Measurements from ENCODE around the gene RRP36.

The RRP36 gene

DNA sequence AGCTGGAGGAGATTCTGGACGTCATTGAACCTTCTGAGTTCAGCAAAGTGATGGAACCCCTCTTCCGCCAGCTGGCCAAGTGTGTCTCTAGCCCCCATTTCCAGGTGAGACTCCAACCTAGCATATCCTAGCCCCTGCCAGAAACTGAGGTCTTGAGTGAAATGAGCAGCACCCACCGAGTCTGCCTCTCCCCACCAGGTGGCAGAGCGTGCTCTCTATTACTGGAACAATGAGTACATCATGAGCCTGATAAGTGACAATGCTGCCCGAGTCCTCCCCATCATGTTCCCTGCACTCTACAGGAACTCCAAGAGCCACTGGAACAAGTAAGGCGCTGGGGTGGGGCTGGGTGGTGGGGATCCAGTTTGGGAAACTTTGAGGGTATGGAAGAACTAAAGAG lies 12.3 kb upstream of the RRP36 start:
- TF ChIP-seq, protein P1, sequence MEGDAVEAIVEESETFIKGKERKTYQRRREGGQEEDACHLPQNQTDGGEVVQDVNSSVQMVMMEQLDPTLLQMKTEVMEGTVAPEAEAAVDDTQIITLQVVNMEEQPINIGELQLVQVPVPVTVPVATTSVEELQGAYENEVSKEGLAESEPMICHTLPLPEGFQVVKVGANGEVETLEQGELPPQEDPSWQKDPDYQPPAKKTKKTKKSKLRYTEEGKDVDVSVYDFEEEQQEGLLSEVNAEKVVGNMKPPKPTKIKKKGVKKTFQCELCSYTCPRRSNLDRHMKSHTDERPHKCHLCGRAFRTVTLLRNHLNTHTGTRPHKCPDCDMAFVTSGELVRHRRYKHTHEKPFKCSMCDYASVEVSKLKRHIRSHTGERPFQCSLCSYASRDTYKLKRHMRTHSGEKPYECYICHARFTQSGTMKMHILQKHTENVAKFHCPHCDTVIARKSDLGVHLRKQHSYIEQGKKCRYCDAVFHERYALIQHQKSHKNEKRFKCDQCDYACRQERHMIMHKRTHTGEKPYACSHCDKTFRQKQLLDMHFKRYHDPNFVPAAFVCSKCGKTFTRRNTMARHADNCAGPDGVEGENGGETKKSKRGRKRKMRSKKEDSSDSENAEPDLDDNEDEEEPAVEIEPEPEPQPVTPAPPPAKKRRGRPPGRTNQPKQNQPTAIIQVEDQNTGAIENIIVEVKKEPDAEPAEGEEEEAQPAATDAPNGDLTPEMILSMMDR (IDR thresholded peaks at IDR 0.05; ENCODE audit: low read depth, low read length) = peak; percentile 40
- H3K4me3 ChIP-seq (ENCODE audit: low read depth, low read length) = no peak overlapping the region

DNA sequence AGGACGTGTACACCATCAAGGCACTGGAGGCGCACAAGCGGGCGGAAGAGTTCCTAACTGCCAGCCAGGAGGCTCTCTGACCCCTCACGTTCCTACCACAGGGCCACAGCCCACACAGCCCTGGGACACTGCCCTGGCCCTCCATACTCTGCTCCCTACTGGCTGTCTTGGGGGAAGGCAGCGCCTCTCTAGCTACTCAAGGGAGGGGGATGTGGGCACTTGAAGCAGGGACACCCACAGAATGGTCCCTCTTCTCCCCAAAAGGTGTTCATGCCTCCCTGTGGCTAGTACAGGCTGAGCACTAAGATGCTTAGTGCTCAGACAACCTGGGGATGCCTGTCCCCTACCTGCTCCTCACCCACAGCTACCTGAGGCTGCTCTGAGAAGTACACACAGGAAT lies 10.2 kb upstream of the RRP36 start:
- TF ChIP-seq, protein P1 (IDR thresholded peaks at IDR 0.05; ENCODE audit: low read depth, low read length) = no peak
- no peak overlapping the region for H3K4me3 ChIP-seq (ENCODE audit: low read depth, low read length)

DNA sequence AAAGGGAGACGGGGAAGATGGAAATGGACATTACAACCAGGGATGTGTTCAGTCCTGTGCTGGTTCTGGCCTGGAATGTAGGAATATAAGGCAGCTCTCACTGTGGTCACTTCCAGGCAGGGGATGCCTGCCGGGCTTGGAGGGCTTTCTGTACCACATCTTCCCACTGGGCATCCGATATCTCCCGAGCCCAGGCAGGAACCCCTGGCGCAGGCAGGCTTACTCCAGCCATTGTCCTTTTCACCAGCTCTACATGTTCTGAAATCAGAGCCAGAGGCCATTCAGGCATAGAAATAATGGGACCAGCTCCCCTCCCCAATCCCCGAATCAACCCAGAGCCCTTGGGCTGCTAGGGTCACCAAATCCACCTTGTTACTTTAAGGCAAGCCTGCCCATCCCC lies 9.1 kb upstream of the RRP36 start:
- peak overlapping the region; percentile 78 for H3K4me3 ChIP-seq (ENCODE audit: low read depth, low read length)

DNA sequence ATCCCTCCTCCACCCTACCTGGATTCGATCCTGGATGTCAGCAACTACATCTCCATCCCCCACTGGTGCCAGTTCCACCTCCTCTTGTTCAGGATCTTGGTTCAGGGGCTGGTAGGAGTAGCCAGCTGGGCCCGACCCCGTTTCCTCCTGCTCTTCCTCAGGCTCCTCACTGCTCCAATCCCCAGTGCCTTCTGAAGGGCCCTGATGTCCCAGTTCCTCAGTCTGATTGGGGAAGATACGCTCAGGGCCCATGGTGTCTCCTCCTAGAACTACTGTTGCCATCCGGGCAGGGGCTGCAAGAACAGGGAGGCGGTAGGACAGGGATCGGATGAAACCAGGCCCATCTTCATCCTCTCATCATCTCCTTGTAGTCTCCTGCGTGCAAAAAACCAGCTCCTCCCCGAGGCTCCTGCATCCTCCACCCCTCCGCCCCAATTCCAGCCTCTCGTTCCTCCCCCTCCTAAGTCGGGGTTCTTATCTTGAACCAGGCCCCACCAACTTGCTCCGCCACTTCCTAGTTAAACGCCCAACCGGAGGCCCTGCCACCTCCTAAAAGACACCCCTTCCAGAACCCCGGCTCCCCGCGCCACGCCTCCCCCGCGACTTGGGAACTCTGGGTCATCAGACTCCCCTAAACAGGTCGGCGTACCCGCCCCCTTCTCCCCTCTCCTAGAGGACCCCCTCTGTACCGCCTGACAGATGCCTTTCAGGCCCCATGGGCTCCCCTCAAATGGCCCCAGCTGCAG lies 8.2 kb upstream of the RRP36 start:
- peak overlapping the region; percentile 78 for H3K4me3 ChIP-seq (ENCODE audit: low read depth, low read length)
- TF ChIP-seq, protein P1 (IDR thresholded peaks at IDR 0.05; ENCODE audit: low read depth, low read length) = no peak

More for the DNA sequence above, 9.1 kb upstream of the RRP36 start:
- TF ChIP-seq, protein P1 (IDR thresholded peaks at IDR 0.05; ENCODE audit: low read depth, low read length) = no peak

DNA sequence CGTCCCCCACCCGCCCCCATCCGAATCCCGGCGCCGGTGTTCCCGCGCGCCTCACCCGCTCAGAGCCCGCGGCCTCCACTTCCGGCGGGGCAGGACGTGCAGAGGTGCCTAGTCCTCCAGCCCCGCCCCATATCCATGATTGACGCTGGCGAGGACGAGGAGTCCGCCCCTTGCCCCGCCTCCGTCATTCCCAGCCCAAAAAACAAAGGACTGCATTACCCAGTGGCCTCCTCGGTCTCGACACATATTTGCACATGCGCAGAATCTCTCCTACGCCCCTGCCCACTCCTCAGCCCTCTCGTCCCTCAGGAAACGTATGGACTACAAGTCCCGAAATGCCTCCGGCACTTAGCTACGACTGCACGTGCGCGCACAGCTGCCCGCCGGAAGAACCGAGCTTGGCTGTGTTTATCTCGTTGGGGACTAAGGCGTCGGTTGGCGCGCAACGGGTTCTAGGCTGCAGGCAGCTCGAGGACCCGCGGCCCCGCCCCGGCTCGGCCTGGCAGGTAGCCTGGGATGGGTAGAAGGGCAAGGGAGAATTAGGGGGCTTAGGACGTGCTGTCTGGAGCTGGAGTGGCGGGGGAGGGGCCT lies 7.5 kb upstream of the RRP36 start, which contains the start of the genes KLHDC3 and MEA1:
KLHDC3 (plus strand) TSS at position 407 of the 591 bp plus-strand sequence. CDS start 2,944 bp downstream, outside the sequence.
MEA1 (minus strand) TSS at position 104 of the 591 bp plus-strand sequence. CDS start 133 bp downstream, outside the sequence.
- TF ChIP-seq, protein P1 (IDR thresholded peaks at IDR 0.05; ENCODE audit: low read depth, low read length) = no peak
- H3K4me3 ChIP-seq (ENCODE audit: low read depth, low read length) = peak within 1 kb of the TSS; percentile 92

DNA sequence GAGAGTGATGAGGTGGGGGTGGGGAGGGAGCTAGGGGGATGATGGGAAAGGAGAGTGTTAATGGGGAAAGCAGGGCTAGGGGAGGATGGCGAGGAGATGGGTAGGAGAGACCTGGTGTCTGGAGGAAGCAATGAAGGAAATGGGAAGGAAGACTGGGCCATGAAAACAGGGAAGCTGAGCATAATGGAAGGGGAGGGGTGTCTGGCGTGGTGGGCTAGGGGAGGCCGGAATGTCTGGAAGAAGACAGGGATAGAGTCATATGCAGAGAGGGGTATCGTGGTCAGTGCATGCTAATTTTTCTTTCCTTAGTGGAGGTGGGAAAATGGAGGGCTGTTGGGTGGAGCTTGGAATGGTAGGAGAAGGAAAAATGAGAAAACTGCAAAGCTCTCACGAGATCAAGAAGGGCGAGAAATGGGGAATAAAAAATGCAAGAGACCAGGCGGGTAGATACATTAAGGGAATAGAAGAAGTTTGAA lies 7.0 kb upstream of the RRP36 start:
- H3K4me3 ChIP-seq (ENCODE audit: low read depth, low read length) = peak overlapping the region; percentile 92
- TF ChIP-seq, protein P1 (IDR thresholded peaks at IDR 0.05; ENCODE audit: low read depth, low read length) = no peak
